Adrenal gland (tissue), 12 donors: ENCODE results near the gene SYNGAP1. TPM values are rescaled to one million over a fixed set of nuclear protein-coding genes. Genes with fewer than 3 reads are reported as not detected.

ENCODE experiments used
- DNase-seq, 7 donors: peaks; one replicate each; pipeline ENCODE4 v3.0.0-alpha.2; 2019 to 2020
- H3K27ac ChIP-seq, 5 donors: fragments of 200-600 bp; sonication (generic) in 4 of 5; 1 replicate in 3 of 5; 2 replicates in 2 of 5; pipeline versions ENCODE4 v1.5.1 to v1.8.0; 2016 to 2020; ENCODE audit warnings: mild to moderate bottlenecking in 1 of 5
- H3K27me3 ChIP-seq: fragments of 200-600 bp; 2 replicates; pipeline ENCODE4 v1.8.0; 2021
- H3K36me3 ChIP-seq, 2 donors: fragments of 200-600 bp; replicated peaks in 1 of 2; 1 replicate in 1 of 2; 2 replicates in 1 of 2; pipeline versions ENCODE4 v1.5.1 to v1.8.0; 2018 to 2022
- H3K4me1 ChIP-seq, 2 donors: fragments of 200-600 bp; replicated peaks in 1 of 2; 1 replicate in 1 of 2; 2 replicates in 1 of 2; pipeline versions ENCODE4 v1.5.1 to v1.8.0; 2018 to 2021
- H3K4me3 ChIP-seq, 4 donors: fragments of 200-600 bp; sonication (generic) in 3 of 4; one replicate each; pipeline ENCODE4 v1.5.1; 2016 to 2018
- H3K9me3 ChIP-seq, 3 donors: fragments of 200-600 bp; sonication (generic) in 1 of 3; replicated peaks in 1 of 3; 1 replicate in 2 of 3; 2 replicates in 1 of 3; pipeline versions ENCODE4 v1.5.1 to v1.8.0; 2016 to 2021
- POLR2A ChIP-seq, 2 donors: fragments of 450-650 bp; IDR thresholded peaks; one replicate each; pipeline ENCODE4 v1.6.1; 2017; ENCODE audit warnings: antibody characterized with exemption in 2 of 2, mild to moderate bottlenecking in 2 of 2, moderate library complexity in 1 of 2
- WGBS, 4 donors: extraction: QIAGEN DNeasy Blood & Tissue Kit in 2 of 4; methylation state at CpG; one replicate each; pipeline versions ENCODE4 v1.1.5 to v1.1.7; 2013 to 2017; 5-methylcytosine and 5-hydroxymethylcytosine counted together
- intact Hi-C, 2 donors: fragments of 100-400 bp; cut with DNase I; formaldehyde crosslinking; loops; one replicate each; pipeline versions ENCODE4 v1.14.1 to v1.15.0; 2022 to 2023
- polyA plus RNA-seq, 3 donors: library from polyadenylated mRNA; stranded (reverse); fragments of 200-250 nt in 2 of 3; fragments of 350-450 nt in 1 of 3; fragmentation: Illumina TruSeq in 1 of 3; extraction: RNeasy Lipid Tissue Mini Kit (QIAGEN cat#74804) in 1 of 3; gene quantifications; one replicate each; pipeline ENCODE4 v1.2.3, GENCODE V29; 2013 to 2014
- total RNA-seq, 9 donors: library from RNA; depleted of rRNA in 4 of 9; stranded (reverse); fragments of >200 nt in 4 of 9; fragments of 120-200 nt in 1 of 9; fragmentation: NEBNext Ultra II Directional in 1 of 9; extraction: Animal tissue kit (Norgen Biotek cat#: 25700) in 1 of 9; gene quantifications; one replicate each; pipeline versions ENCODE4 v1.1.0 to v1.2.4, GENCODE V29; 2013 to 2023
- TF ChIP-seq, protein P1 (sequence below), 6 experiments: fragments of 450-650 bp in 4 of 6; fragments of 200-600 bp in 2 of 6; sonication (generic) in 1 of 6; IDR thresholded peaks; 1 replicate in 5 of 6; 2 replicates in 1 of 6; pipeline versions ENCODE4 v1.5.1 to v1.8.0; 2016 to 2021; ENCODE audit warnings: antibody characterized with exemption in 6 of 6, mild to moderate bottlenecking in 2 of 6, moderate library complexity in 1 of 6
- donor health status: healthy with polysubstance abuse.
- donor health status: Bipolar disorder and iron deficiency.
- donor health status: DM: yes; HTN: yes; CAD: no.
- donor health status: DM: no; HTN: no; CAD: no.
- donor health status: DM: no; HTN: no; CAD: no.
- donor health status: DM: yes; HTN: yes; CAD: no.

Gene SYNGAP1
- total and polyA plus RNA-seq, 12 donors: 2.6 to 73.5 (median 8.7) TPM

GRCh38 chr6:33406126-33406525, 13.7 kb upstream of the SYNGAP1 start:
- H3K9me3 ChIP-seq: no peaks in the 10 kb centered on the region
- intact Hi-C loops: no loop called here
- TF ChIP-seq, protein P1, sequence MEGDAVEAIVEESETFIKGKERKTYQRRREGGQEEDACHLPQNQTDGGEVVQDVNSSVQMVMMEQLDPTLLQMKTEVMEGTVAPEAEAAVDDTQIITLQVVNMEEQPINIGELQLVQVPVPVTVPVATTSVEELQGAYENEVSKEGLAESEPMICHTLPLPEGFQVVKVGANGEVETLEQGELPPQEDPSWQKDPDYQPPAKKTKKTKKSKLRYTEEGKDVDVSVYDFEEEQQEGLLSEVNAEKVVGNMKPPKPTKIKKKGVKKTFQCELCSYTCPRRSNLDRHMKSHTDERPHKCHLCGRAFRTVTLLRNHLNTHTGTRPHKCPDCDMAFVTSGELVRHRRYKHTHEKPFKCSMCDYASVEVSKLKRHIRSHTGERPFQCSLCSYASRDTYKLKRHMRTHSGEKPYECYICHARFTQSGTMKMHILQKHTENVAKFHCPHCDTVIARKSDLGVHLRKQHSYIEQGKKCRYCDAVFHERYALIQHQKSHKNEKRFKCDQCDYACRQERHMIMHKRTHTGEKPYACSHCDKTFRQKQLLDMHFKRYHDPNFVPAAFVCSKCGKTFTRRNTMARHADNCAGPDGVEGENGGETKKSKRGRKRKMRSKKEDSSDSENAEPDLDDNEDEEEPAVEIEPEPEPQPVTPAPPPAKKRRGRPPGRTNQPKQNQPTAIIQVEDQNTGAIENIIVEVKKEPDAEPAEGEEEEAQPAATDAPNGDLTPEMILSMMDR (IDR thresholded peaks at IDR 0.05): no peak
- TF ChIP-seq POLR2A (IDR thresholded peaks at IDR 0.05): no peak
- WGBS, 4 donors: 93 to 99% (median 95%) methylated on average over 8 to 17 of the region's 17 CpGs
- DNase-seq: no peak
- no peaks in the 10 kb centered on the region for H3K4me1 ChIP-seq
- H3K27me3 ChIP-seq: no peaks in the 10 kb centered on the region
- H3K4me3 ChIP-seq: no peak overlapping the region
- H3K27ac ChIP-seq: no peak overlapping the region
- no peaks in the 10 kb centered on the region for H3K36me3 ChIP-seq

GRCh38 chr6:33407132-33407718, 12.6 kb upstream of the SYNGAP1 start:
- no peaks in the 10 kb centered on the region for H3K27me3 ChIP-seq
- peak overlapping the region in 2 of 5 donors; percentile 52 to 54 for H3K27ac ChIP-seq
- TF ChIP-seq, protein P1 (IDR thresholded peaks at IDR 0.05): peak; percentile 33 to 55 (median 49)
- TF ChIP-seq POLR2A (IDR thresholded peaks at IDR 0.05): no peak
- peaks cover 0 to 2% of the 10 kb centered on the region in 2 donors for H3K36me3 ChIP-seq
- H3K9me3 ChIP-seq: no peaks in the 10 kb centered on the region
- H3K4me1 ChIP-seq: peaks cover 7% of the 10 kb centered on the region in 2 donors
- H3K4me3 ChIP-seq: no peak overlapping the region
- intact Hi-C loops: no loop called here
- 66 to 73% (median 70%) methylated on average over 5 of the region's 5 CpGs for WGBS, 4 donors
- DNase-seq: peak in 1 of 7 donors; percentile 37

DNA sequence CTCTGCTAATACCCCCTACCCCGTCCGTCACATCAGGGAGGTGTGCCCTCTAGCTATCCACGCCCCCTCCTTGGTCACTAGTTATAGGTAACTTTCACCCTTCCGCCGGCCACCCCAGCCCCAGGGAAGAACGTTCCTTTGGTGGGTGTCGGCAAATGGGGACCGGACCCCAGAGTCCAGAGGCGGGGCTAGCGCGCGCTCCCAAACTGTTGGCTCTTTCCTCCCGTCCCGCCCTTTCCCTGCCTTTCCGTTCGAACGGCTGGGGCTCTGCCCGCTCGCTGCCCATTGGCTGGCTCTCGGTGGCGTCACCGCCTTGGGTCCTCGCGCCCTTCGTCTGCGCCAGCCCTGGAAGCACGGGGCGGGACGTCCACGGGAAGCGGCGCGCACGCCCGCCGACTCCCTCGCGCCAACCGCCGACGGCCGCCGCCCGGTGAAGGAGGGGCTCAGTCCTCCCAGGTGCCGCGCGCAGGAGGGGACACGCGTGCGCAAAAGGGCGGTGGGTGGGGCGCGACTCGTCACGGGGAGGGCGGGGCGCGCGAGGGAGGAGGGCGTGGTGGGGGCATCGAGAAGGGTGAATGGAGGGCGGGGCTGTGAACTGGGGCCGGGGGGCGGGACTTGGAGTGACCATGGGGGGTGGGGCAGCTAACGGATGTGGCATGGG, 9.7 kb upstream of the SYNGAP1 start:
- no peaks in the 10 kb centered on the region for H3K9me3 ChIP-seq
- 0 to 1% (median 1%) methylated on average over 23 to 62 of the region's 65 CpGs for WGBS, 4 donors
- intact Hi-C loops: loop anchor here in 1 of 2 donors (10.0 kb wide), 1 partner anchor 1675 kb away; the partner anchor contains the start of gene CLIC1
- H3K36me3 ChIP-seq: peaks cover 0 to 32% of the 10 kb centered on the region in 2 donors
- peak; percentile 98 for DNase-seq
- H3K27me3 ChIP-seq: no peaks in the 10 kb centered on the region
- peak overlapping the region in 3 of 4 donors; percentile 44 to 99 (median 98) for H3K4me3 ChIP-seq
- H3K27ac ChIP-seq: peak overlapping the region; percentile 72 to 100 (median 95)
- TF ChIP-seq, protein P1 (IDR thresholded peaks at IDR 0.05): no peak
- peak in 1 of 2 donors; percentile 75 for TF ChIP-seq POLR2A (IDR thresholded peaks at IDR 0.05)
- peaks cover 7 to 22% of the 10 kb centered on the region in 2 donors for H3K4me1 ChIP-seq
